Measurements from ENCODE around the gene CTNNA3. TPM values are rescaled to one million over a fixed set of nuclear protein-coding genes. Genes with fewer than 3 reads are reported as not detected.

The CTNNA3 gene
- total RNA-seq, 1 donor from 2014 or later: not detected

GRCh38 chr10:67268146-67268545 lies 427.8 kb downstream of the CTNNA3 start:
- POLR2A ChIA-PET: no interaction called here

DNA sequence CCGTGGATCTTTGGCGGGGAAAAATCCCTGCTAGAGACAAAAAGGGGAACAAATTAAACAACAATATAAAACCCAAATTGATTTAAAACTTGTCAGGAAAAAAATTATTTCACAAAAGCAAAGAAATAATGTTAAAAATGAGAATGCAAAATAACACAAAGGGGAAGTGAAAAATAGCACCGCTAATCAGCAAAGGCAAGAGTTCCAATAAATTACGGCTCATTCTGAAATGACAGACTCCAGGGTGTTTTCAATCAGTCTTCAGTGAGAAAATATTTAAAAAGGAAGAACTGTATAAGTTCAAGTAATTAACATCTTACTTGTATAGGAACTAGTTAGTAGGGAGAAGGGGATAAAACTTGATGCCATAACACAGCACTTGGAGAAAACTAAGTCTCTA lies 433.3 kb downstream of the CTNNA3 start:
- no peak overlapping the region for H3K4me3 Mint-ChIP-seq
- intact Hi-C loops (cut with micrococcal nuclease): no loop called here
- no peaks in the 10 kb centered on the region for H3K36me3 Mint-ChIP-seq (ENCODE audit: low read depth)
- TF ChIP-seq, protein P1, sequence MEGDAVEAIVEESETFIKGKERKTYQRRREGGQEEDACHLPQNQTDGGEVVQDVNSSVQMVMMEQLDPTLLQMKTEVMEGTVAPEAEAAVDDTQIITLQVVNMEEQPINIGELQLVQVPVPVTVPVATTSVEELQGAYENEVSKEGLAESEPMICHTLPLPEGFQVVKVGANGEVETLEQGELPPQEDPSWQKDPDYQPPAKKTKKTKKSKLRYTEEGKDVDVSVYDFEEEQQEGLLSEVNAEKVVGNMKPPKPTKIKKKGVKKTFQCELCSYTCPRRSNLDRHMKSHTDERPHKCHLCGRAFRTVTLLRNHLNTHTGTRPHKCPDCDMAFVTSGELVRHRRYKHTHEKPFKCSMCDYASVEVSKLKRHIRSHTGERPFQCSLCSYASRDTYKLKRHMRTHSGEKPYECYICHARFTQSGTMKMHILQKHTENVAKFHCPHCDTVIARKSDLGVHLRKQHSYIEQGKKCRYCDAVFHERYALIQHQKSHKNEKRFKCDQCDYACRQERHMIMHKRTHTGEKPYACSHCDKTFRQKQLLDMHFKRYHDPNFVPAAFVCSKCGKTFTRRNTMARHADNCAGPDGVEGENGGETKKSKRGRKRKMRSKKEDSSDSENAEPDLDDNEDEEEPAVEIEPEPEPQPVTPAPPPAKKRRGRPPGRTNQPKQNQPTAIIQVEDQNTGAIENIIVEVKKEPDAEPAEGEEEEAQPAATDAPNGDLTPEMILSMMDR (IDR thresholded peaks at IDR 0.05): no peak
- ChIA-PET POLR2A (no interaction called here), CTCF (no interaction called here)
- ATAC-seq (ENCODE audit: low read depth): no peak
- H3K4me1 Mint-ChIP-seq: no peaks in the 10 kb centered on the region
- no peaks in the 10 kb centered on the region for H3K27me3 Mint-ChIP-seq
- no peak for DNase-seq
- no peaks in the 10 kb centered on the region for H3K9me3 Mint-ChIP-seq
- no peak overlapping the region for H3K27ac Mint-ChIP-seq

More at GRCh38 chr10:67268146-67268545, 427.8 kb downstream of the CTNNA3 start:
- TF ChIP-seq, protein P1 (IDR thresholded peaks at IDR 0.05): no peak
- H3K27me3 Mint-ChIP-seq: no peaks in the 10 kb centered on the region
- CTCF ChIA-PET: no interaction called here
- no peaks in the 10 kb centered on the region for H3K4me1 Mint-ChIP-seq
- no peak for ATAC-seq (ENCODE audit: low read depth)
- no peak overlapping the region for H3K27ac Mint-ChIP-seq
- no peak overlapping the region for H3K4me3 Mint-ChIP-seq
- no peaks in the 10 kb centered on the region for H3K36me3 Mint-ChIP-seq (ENCODE audit: low read depth)
- no peak for DNase-seq
- intact Hi-C loops (cut with micrococcal nuclease): no loop called here
- no peaks in the 10 kb centered on the region for H3K9me3 Mint-ChIP-seq

- intact Hi-C loops (cut with micrococcal nuclease): no loop called here
- no peak for ATAC-seq (ENCODE audit: low read depth)
- no peak overlapping the region for H3K4me3 Mint-ChIP-seq
- no peaks in the 10 kb centered on the region for H3K36me3 Mint-ChIP-seq (ENCODE audit: low read depth)
- no peak overlapping the region for H3K27ac Mint-ChIP-seq
- H3K4me1 Mint-ChIP-seq: no peaks in the 10 kb centered on the region
- H3K9me3 Mint-ChIP-seq: no peaks in the 10 kb centered on the region
- DNase-seq: no peak
- H3K27me3 Mint-ChIP-seq: no peaks in the 10 kb centered on the region
- ChIA-PET CTCF (no interaction called here), POLR2A (no interaction called here)
- TF ChIP-seq, protein P1 (IDR thresholded peaks at IDR 0.05): no peak
These were observed 434.6 kb downstream of the CTNNA3 start for GRCh38 chr10:67261300-67261797.

- no peak overlapping the region for H3K4me3 Mint-ChIP-seq
- ChIA-PET POLR2A (no interaction called here), CTCF (no interaction called here)
- DNase-seq (no peak), ATAC-seq (ENCODE audit: low read depth) (no peak)
- no peaks in the 10 kb centered on the region for H3K4me1 Mint-ChIP-seq
- no peaks in the 10 kb centered on the region for H3K27me3 Mint-ChIP-seq
- no peaks in the 10 kb centered on the region for H3K36me3 Mint-ChIP-seq (ENCODE audit: low read depth)
- TF ChIP-seq, protein P1 (IDR thresholded peaks at IDR 0.05): no peak
- no peaks in the 10 kb centered on the region for H3K9me3 Mint-ChIP-seq
- intact Hi-C loops (cut with micrococcal nuclease): no loop called here
- no peak overlapping the region for H3K27ac Mint-ChIP-seq
These were observed 436.6 kb downstream of the CTNNA3 start for GRCh38 chr10:67259319-67259929.

GRCh38 chr10:67257427-67258144 lies 438.4 kb downstream of the CTNNA3 start:
- H3K27ac Mint-ChIP-seq: no peak overlapping the region
- DNase-seq: no peak

More at GRCh38 chr10:67257427-67258144, 438.4 kb downstream of the CTNNA3 start:
- no peaks in the 10 kb centered on the region for H3K9me3 Mint-ChIP-seq
- TF ChIP-seq, protein P1 (IDR thresholded peaks at IDR 0.05): no peak
- intact Hi-C loops (cut with micrococcal nuclease): no loop called here
- H3K4me1 Mint-ChIP-seq: no peaks in the 10 kb centered on the region
- H3K4me3 Mint-ChIP-seq: no peak overlapping the region
- no peak for ATAC-seq (ENCODE audit: low read depth)
- no peaks in the 10 kb centered on the region for H3K27me3 Mint-ChIP-seq
- H3K36me3 Mint-ChIP-seq (ENCODE audit: low read depth): no peaks in the 10 kb centered on the region
- ChIA-PET POLR2A (no interaction called here), CTCF (no interaction called here)

All from activated B cell treated with CpG ODN at 0.5 μM for 24 hours (primary cell).